Skeletal muscle satellite cell (primary cell): ENCODE results near the gene FRMPD2.
"Not testable (repeated sequence)": the region's sequence is repeated elsewhere in the genome, so short reads cannot be mapped to it uniquely, and the experiment has no call there.

Experiments
- H3K27me3 ChIP-seq: 2 replicates; pipeline ENCODE4 v1.7.0; 2013; ENCODE audit warnings: low read length; ENCODE audit not compliant: control insufficient read depth, insufficient read depth
- H3K36me3 ChIP-seq: 2 replicates; pipeline ENCODE4 v1.7.0; 2013; ENCODE audit warnings: mild to moderate bottlenecking, control low read depth, low read length; ENCODE audit not compliant: insufficient read depth
- H3K4me1 ChIP-seq: 2 replicates; pipeline ENCODE4 v1.7.0; 2013; ENCODE audit warnings: low read length; ENCODE audit not compliant: control insufficient read depth, insufficient read depth
- H3K4me2 ChIP-seq: 2 replicates; pipeline ENCODE4 v1.7.0; 2013; ENCODE audit warnings: mild to moderate bottlenecking, low read length
- H3K4me3 ChIP-seq: 2 replicates; pipeline ENCODE4 v1.7.0; 2013; ENCODE audit warnings: low read length
- H3K9ac ChIP-seq: 2 replicates; pipeline ENCODE4 v1.7.0; 2013; ENCODE audit warnings: mild to moderate bottlenecking, low read depth, low read length, moderate library complexity
- H3K9me3 ChIP-seq: replicated peaks from 2 replicates; pipeline ENCODE4 v1.7.0; 2013; ENCODE audit warnings: mild to moderate bottlenecking, control low read depth, low read length

The FRMPD2 gene

DNA sequence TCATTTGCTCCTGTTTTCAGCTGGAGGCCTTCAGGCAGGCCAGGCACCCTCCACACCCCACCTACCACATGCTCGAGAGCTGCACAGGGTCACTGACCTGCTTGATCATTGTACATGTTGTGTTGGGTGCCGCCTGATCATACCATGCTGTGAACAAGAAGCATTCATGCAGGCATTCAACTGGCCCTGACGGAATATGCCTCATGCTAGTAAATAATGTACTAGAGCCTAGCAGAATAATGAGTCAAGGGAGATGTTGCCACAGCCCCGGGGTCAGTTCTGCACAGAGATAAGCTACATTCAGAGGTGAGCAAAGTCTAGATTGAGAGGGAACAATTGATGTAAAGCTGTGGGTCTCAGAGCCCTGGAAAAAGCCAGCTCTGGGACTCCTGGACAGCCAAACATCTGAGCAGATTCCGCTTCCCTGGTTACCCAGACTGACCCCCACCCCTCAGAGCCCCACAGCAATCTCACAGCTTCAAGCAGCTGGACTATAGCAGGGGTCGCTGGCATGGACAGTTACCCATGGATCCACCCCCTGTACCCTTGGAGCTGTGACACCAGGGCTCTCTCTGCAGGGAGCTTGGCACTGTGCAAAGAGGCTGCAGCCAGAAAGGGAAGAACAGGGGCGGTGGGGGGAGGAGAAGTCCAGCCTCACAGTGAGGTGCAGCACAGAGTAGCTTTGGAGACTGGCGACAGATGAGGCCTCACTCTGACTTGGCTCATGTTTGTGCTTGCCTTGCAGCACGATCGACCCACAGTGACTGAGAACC lies 86.6 kb downstream of the FRMPD2 start:
- Histone ChIP-seq H3K36me3 (no peaks in the 10 kb centered on the region), H3K9me3 (no peaks in the 10 kb centered on the region), H3K4me2 (no peak overlapping the region), H3K4me1 (no peaks in the 10 kb centered on the region), H3K4me3 (no peak overlapping the region), H3K27me3 (peaks cover 43% of the 10 kb centered on the region), H3K9ac (no peak overlapping the region)

DNA sequence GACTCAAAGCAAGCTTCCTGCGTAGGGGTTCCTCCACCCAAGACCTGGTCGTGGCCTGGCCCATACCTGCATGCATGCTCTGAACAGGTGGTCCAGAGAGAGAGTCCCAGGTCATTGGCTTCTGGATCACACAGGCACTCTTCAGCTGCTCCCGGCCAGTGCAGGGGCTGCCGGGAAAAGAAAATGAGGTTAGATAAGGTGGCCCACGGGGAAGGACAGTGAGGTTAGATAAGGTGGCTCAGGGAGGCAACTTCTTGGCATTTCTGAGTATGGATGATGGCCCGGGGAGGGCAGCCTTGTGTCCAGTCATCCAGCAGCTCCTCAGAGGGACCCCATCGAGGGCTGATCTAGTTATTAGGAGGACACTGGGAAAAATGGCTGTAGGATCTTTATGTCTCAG lies 87.4 kb downstream of the FRMPD2 start:
- Histone ChIP-seq H3K4me2 (no peak overlapping the region), H3K4me3 (no peak overlapping the region), H3K36me3 (no peaks in the 10 kb centered on the region), H3K9ac (no peak overlapping the region), H3K9me3 (no peaks in the 10 kb centered on the region), H3K27me3 (peaks cover 45% of the 10 kb centered on the region), H3K4me1 (no peaks in the 10 kb centered on the region)

DNA sequence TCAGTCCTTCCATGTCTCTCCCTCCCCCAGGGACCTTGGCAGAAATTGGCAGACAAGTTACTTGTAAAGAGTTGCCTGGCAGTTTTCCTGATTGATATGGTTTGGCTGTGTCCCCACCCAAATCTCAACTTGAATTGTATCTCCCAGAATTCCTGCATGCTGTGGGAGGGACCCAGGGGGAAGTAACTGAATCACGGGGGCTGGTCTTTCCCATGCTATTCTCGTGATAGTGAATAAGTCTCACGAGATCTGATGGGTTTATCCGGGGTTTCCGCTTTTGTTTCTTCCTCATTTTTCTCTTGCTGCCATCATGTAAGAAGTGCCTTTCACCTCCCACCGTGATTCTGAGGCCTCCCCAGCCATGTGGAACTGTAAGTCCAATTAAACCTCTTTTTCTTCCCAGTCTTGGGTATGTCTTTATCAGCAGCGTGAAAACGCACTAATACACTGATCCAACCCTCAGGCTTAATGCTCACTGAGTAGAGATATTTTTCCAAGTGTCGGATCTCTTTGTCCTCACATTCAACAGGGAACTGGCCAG lies 88.2 kb downstream of the FRMPD2 start:
- H3K36me3 ChIP-seq, H3K4me2 ChIP-seq, H3K9ac ChIP-seq, H3K4me3 ChIP-seq, H3K4me1 ChIP-seq, H3K9me3 ChIP-seq: not testable (repeated sequence)
- H3K27me3 ChIP-seq = peaks cover 46% of the 10 kb centered on the region

DNA sequence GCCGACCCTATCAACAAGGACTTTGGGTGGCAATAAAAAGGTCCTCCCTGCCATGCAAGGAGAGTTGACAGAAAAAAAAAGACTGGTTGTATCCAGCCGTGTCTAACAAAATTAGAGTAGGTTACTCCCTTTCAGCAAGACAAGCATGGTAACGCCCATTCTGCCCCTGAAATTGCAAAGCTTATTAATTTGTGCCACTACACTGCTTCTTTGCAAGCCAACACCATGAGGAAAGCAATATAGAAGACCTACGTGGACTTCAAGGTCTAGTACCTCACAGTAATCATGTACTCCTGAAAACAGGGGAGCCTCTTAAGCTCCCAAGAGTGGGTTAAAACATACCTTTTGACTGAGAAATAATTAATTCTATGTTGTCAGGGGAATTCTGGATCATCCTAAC lies 90.3 kb downstream of the FRMPD2 start:
- Histone ChIP-seq H3K9me3 (no peaks in the 10 kb centered on the region), H3K9ac (no peak overlapping the region), H3K27me3 (peaks cover 43% of the 10 kb centered on the region), H3K4me1 (no peaks in the 10 kb centered on the region), H3K4me2 (no peak overlapping the region), H3K4me3 (no peak overlapping the region), H3K36me3 (no peaks in the 10 kb centered on the region)

DNA sequence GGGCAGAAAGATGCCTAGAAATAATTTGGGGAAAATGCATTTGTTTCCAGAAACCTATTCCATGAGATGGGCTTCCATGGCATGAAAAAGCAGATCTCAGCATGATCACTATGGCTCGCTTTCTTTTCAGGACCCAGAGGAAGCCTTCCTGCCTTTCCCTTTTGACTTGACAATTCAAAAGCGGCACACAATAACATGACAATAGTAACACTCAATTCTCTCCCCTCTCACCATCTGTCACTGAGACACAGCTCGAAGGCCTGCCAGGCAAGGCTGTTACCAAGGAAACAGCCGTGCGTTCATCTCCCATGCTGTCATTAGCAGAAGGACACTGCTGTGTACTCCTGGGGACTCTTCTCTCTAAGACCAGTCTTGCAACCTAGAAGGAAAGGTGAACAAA lies 101.8 kb downstream of the FRMPD2 start:
- H3K4me2 ChIP-seq, H3K36me3 ChIP-seq, H3K9me3 ChIP-seq, H3K4me3 ChIP-seq, H3K4me1 ChIP-seq, H3K9ac ChIP-seq, H3K27me3 ChIP-seq: not testable (repeated sequence)

DNA sequence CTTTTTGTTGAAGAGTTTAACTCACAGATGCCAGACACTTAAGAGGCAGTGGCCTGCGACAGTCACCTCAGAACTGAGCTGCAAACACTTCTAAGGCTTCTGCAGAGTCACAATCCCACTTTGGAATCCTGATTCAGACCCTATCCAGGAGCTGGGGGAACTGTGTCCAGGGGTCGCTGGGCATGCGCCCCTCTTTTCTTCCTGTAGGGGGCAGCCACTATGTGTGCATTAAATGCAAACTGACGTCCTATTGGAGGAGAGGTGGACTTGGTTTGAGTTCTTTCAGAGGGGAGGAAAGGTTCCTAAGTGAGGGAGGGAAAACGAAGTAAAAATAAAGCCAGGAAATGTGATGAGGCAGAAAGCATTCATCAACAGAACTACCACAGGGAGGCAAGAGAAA lies 113.8 kb downstream of the FRMPD2 start:
- not testable (repeated sequence) for H3K4me3 ChIP-seq, H3K4me2 ChIP-seq, H3K4me1 ChIP-seq, H3K9me3 ChIP-seq, H3K27me3 ChIP-seq, H3K36me3 ChIP-seq, H3K9ac ChIP-seq

DNA sequence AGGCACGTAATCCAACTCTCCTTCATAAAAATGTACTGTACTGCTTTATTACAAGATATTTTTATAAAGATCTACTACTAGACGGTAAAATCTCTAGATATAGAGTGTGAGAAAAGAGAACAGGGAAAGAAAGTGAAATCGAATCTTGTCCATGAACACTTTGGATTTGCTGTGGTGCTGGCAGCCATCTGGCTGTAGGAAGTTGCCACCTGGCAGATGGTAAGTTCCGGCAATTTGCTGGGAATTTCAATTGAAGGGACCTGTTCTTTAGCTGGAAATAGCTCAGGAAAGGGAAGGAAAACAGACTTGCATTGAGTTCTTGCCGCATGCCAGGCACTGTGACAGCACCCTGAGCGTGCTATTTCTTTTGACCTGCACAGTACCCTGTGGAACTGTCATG lies 114.3 kb downstream of the FRMPD2 start:
- not testable (repeated sequence) for H3K9ac ChIP-seq, H3K9me3 ChIP-seq, H3K27me3 ChIP-seq, H3K36me3 ChIP-seq, H3K4me3 ChIP-seq, H3K4me1 ChIP-seq, H3K4me2 ChIP-seq

DNA sequence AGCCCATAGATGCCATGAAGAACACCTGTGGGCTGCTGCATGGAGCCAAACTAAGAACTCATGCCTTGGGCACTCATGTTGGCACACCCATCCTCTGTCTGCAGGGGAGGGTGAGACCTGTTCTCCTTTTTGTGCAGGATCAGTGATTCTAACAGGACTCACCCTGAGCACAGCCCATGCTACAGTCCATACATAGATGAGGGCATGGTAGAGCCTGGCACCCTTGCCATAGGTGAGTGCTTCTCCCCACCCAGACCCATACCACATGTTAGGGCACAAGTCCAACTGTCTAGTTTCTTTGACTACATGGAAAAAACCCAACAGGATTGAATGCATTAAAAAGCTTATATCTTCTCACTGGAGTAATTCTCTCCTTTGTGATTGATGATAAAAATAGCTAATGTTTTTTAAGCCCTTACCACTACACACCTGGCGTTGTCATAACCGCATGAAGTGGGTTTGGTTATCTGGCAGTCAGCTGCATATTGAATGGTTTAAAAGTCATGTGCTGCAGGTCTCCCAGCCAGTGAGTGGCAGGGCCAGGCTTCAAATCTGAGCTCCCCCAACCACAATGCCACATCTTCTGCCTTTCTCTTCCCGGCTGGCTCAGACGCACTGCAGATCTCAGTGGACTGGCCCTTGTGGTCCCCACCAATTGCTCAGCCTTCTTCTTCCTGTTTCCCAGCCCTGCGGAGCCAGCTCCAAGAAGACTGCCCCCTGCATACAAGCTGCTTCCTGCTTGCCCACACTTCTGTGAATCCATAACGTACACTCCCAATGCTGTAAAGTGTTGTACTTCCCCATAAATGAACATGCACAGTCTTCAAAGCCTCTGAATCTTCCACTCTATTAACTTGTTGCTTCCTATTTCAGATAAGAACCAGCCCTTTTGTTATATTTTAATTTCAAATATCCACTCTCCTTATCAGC lies 120.0 kb downstream of the FRMPD2 start:
- not testable (repeated sequence) for H3K9me3 ChIP-seq, H3K27me3 ChIP-seq, H3K4me2 ChIP-seq, H3K9ac ChIP-seq, H3K4me1 ChIP-seq, H3K4me3 ChIP-seq, H3K36me3 ChIP-seq

DNA sequence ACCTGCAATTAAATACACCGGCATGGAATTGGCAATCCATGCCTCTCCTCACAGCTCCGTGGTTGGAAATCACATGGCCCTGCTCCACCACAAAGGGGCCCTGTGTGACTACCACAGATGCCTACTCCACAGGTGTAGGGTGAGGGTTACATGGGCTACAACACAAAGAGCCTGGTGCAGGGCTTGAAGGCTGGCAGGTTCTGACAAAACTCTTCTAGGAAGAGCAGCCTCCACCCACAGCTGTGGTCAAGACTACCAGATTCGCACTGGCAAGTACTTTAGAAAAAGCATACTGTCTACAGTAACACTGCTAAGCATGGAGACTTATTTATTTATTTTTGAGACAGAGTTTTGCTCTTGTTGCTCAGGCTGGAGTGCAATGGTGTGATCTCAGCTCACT lies 126.9 kb downstream of the FRMPD2 start:
- not testable (repeated sequence) for H3K36me3 ChIP-seq, H3K4me1 ChIP-seq, H3K27me3 ChIP-seq, H3K9me3 ChIP-seq, H3K4me2 ChIP-seq, H3K4me3 ChIP-seq, H3K9ac ChIP-seq

DNA sequence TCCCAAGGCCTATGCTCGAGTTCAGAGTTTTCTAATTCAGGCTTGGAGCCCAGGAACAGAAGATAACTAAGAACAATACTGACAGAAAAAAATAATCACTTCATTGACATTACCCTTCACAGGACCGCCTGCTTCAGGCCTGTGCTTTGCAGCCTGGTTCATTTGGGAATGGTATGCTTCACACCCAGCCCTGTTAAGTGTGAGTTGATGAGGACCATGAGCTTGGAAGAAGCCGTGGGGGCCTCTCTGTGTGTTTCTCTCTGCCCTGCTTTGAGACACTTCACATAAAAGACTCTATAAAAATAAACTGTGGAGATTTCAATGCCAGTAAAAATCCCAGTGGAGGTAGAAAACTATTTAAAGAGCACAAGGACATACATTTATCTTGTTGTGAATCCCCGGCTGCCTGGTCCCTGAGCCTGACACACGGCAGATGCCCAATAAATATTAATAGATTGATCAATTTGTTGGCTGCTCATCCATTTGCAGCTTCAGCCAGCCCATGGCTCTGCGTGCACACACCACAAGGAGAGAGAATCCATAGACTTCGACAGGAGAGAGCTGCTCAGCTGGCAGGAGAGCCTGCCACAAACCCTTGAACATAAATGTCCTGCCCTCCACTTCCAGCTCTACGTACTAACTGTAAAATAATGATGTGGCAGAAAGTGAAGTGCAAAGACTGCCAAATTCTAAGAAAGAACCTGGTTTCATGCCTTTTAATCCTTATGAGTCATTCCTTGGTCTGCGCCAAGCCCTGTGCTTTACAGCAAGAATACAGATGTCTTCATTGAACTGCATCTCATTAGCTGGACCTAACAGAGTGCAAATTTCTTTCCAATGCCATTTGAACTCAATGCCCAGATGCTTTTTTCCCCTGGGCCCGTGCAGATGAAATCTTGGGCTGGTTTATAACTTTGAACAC lies 130.5 kb downstream of the FRMPD2 start:
- not testable (repeated sequence) for H3K4me1 ChIP-seq, H3K4me2 ChIP-seq, H3K9ac ChIP-seq

DNA sequence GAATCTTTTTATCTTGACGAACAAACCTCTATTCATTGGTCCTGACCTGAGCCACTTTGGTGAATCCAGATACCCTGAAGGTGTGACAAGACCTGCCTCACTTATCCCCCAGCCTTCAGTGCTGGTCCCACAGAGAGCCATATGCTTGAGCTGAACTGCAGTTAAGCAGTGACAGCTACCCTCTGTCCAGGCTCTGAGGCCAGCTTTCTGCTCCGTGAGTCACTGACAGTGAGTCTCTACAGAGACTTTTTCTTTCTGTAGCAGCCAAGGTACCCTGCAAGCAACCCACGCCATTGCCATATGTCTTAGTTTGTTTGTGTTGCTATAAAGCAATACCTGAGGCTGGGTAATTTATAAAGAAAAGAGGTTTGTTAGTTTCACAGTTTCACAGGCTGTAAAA lies 133.5 kb downstream of the FRMPD2 start:
- H3K4me2 ChIP-seq, H3K9me3 ChIP-seq, H3K9ac ChIP-seq, H3K4me3 ChIP-seq, H3K27me3 ChIP-seq, H3K4me1 ChIP-seq, H3K36me3 ChIP-seq: not testable (repeated sequence)

More for the DNA sequence above, 130.5 kb downstream of the FRMPD2 start:
- H3K27me3 ChIP-seq, H3K4me3 ChIP-seq, H3K36me3 ChIP-seq, H3K9me3 ChIP-seq: not testable (repeated sequence)
